IMR-90 (cell line): ENCODE data around the gene EXOC3L2. TPM values are rescaled to one million over a fixed set of nuclear protein-coding genes. Genes with fewer than 3 reads are reported as not detected.

Experiments used
- ATAC-seq: fragments of 200-7000 bp; cut with Tn5 transposase; 2 replicates; pipeline ENCODE4 v1.9.1; 2020; ENCODE audit warnings: low read depth, mild to moderate bottlenecking, moderate library complexity
- BruUV-seq: library from RNA; stranded (reverse); fragments of 400-500 nt; replicated peaks from 2 replicates; lab custom pipeline; 2021; lab: Mats Ljungman, UMichigan
- CTCF ChIA-PET: fragments of 300-600 bp; formaldehyde crosslinking; extraction: SDS; loops from one replicate; lab custom pipeline; 2021; ENCODE audit warnings: antibody characterized with exemption; lab: Yijun Ruan, JAX
- POLR2A ChIA-PET: fragments of 300-600 bp; sonication (Branson Sonifier 250); formaldehyde crosslinking; loops from one replicate; lab custom pipeline; 2022; ENCODE audit warnings: antibody characterized with exemption; ENCODE audit not compliant: unreplicated experiment; lab: Charles Lee
- DNase-seq: peaks from one replicate; pipeline ENCODE4 v3.0.0; 2013
- H2AFZ ChIP-seq: replicated peaks from 2 replicates; pipeline ENCODE3; 2013; ENCODE audit warnings: low read length, mild to moderate bottlenecking; ENCODE audit not compliant: poor library complexity
- H2AK5ac ChIP-seq: 2 replicates; pipeline ENCODE4 v1.6.1; 2013; ENCODE audit warnings: low read depth, low read length, inconsistent platforms
- H2AK9ac ChIP-seq: replicated peaks from 2 replicates; pipeline ENCODE3; 2013; ENCODE audit warnings: mild to moderate bottlenecking, low read depth, low read length, moderate library complexity; ENCODE audit not compliant: poor library complexity
- H2BK120ac ChIP-seq: 2 replicates; pipeline ENCODE4 v1.6.1; 2013; ENCODE audit warnings: low read depth, low read length, inconsistent platforms
- H2BK15ac ChIP-seq: 3 replicates; pipeline ENCODE4 v1.6.1; 2013; ENCODE audit warnings: low read depth, low read length, inconsistent platforms
- H2BK20ac ChIP-seq: 2 replicates; pipeline ENCODE4 v1.6.1; 2013; ENCODE audit warnings: low read depth, mild to moderate bottlenecking, inconsistent platforms, low read length, moderate library complexity
- H2BK5ac ChIP-seq: 2 replicates; pipeline ENCODE4 v1.6.1; 2013; ENCODE audit warnings: mild to moderate bottlenecking, low read depth, low read length, inconsistent platforms; ENCODE audit not compliant: poor library complexity, severe bottlenecking
- H3K14ac ChIP-seq: replicated peaks from 2 replicates; pipeline ENCODE4 v1.6.1; 2013; ENCODE audit warnings: low read depth, low read length, inconsistent platforms
- H3K18ac ChIP-seq: 2 replicates; pipeline ENCODE4 v1.6.1; 2013; ENCODE audit warnings: low read depth, low read length, control low read depth
- H3K23ac ChIP-seq: 2 replicates; pipeline ENCODE4 v1.6.1; 2013; ENCODE audit warnings: low read depth, low read length, inconsistent platforms
- H3K27ac ChIP-seq: 2 replicates; pipeline ENCODE4 v1.5.1; 2013; ENCODE audit warnings: mild to moderate bottlenecking, control low read depth, low read length; ENCODE audit not compliant: insufficient read depth
- H3K27me3 ChIP-seq: 2 replicates; pipeline ENCODE4 v1.6.1; 2013; ENCODE audit warnings: low read length; ENCODE audit not compliant: control insufficient read depth, insufficient read depth
- H3K36me3 ChIP-seq: 2 replicates; pipeline ENCODE4 v1.6.1; 2013; ENCODE audit warnings: low read length, mixed read lengths; ENCODE audit not compliant: control insufficient read depth, insufficient read depth
- H3K4ac ChIP-seq: 2 replicates; pipeline ENCODE4 v1.6.1; 2013; ENCODE audit warnings: low read depth, low read length, inconsistent platforms
- H3K4me1 ChIP-seq: 2 replicates; pipeline ENCODE4 v1.6.1; 2013; ENCODE audit warnings: low read length, mixed read lengths; ENCODE audit not compliant: control insufficient read depth, insufficient read depth
- H3K4me2 ChIP-seq: 2 replicates; pipeline ENCODE4 v1.6.1; 2013; ENCODE audit warnings: low read depth, mild to moderate bottlenecking, control low read depth, low read length, moderate library complexity
- H3K4me3 ChIP-seq: 2 replicates; pipeline ENCODE4 v1.5.1; 2013; ENCODE audit warnings: low read depth, mild to moderate bottlenecking, control low read depth, low read length, moderate library complexity; ENCODE audit not compliant: insufficient read depth
- H3K56ac ChIP-seq: 2 replicates; pipeline ENCODE4 v1.6.1; 2013; ENCODE audit warnings: low read length, inconsistent platforms; ENCODE audit not compliant: insufficient read depth; ENCODE audit errors: extremely low read depth
- H3K79me1 ChIP-seq, 2 experiments: 2 replicates each; pipeline ENCODE4 v1.6.1; 2013; ENCODE audit warnings: low read length in 2 of 2, inconsistent platforms in 1 of 2, low read depth in 1 of 2
- H3K9ac ChIP-seq: 2 replicates; pipeline ENCODE4 v1.6.1; 2013; ENCODE audit warnings: low read depth, low read length, control low read depth
- H3K9me1 ChIP-seq: 2 replicates; pipeline ENCODE4 v1.6.1; 2013; ENCODE audit warnings: low read length, inconsistent platforms; ENCODE audit not compliant: insufficient read depth
- H3K9me3 ChIP-seq: 2 replicates; pipeline ENCODE4 v1.6.1; 2013; ENCODE audit warnings: low read length; ENCODE audit not compliant: control insufficient read depth, insufficient read depth
- H4K20me1 ChIP-seq: 2 replicates; pipeline ENCODE4 v1.6.1; 2013; ENCODE audit warnings: low read length, inconsistent platforms; ENCODE audit not compliant: insufficient read depth
- H4K5ac ChIP-seq: 2 replicates; pipeline ENCODE4 v1.6.1; 2013; ENCODE audit warnings: mild to moderate bottlenecking, low read depth, low read length, control low read depth
- H4K8ac ChIP-seq, 2 experiments: 2 replicates each; pipeline ENCODE4 v1.6.1; 2013; ENCODE audit warnings: low read depth in 2 of 2, low read length in 2 of 2, control low read depth in 1 of 2, inconsistent platforms in 1 of 2
- H4K91ac ChIP-seq: 2 replicates; pipeline ENCODE4 v1.6.1; 2013; ENCODE audit warnings: low read depth, low read length, inconsistent platforms; ENCODE audit not compliant: insufficient read depth
- CEBPB ChIP-seq: IDR thresholded peaks from 2 replicates; pipeline ENCODE4 v1.6.1; 2012; ENCODE audit warnings: low read depth, low read length, improper control_type of control experiment
- RFX5 ChIP-seq: IDR thresholded peaks from 2 replicates; pipeline ENCODE4 v1.8.0; 2012; ENCODE audit warnings: low read depth, mild to moderate bottlenecking, low read length, moderate library complexity
- SMC3 ChIP-seq: fragments of 150-350 bp; IDR thresholded peaks from 2 replicates; pipeline ENCODE4 v1.6.1; 2016; ENCODE audit warnings: low read depth, mild to moderate bottlenecking, antibody characterized with exemption, low read length, moderate library complexity
- WGBS, 2 experiments: methylation state at CpG; one replicate each; pipeline versions ENCODE4 v1.1.5 to v1.1.7; 2013; ENCODE audit warnings: missing lambda C conversion rate in 2 of 2; ENCODE audit not compliant: insufficient read length in 1 of 2; ENCODE audit errors: extremely low coverage in 2 of 2; 5-methylcytosine and 5-hydroxymethylcytosine counted together
- dilution Hi-C: fragments of 300-500 bp; cut with HindIII; formaldehyde crosslinking; loops from one replicate; pipeline ENCODE4 v1.14.3; 2018; ENCODE audit warnings: low sequenced_read_pairs; ENCODE audit not compliant: unreplicated experiment
- in situ Hi-C: fragments of 300-500 bp; cut with MboI; formaldehyde crosslinking; loops from 3 replicates; pipeline ENCODE4 v1.14.3; 2019; ENCODE audit warnings: low sequenced_read_pairs, inconsistent platforms, mixed read lengths
- intact Hi-C: fragments of 100-400 bp; cut with micrococcal nuclease; formaldehyde crosslinking; loops from 2 replicates; pipeline ENCODE4 v1.10.0; 2022
- polyA plus RNA-seq, 3 experiments: library from polyadenylated mRNA; depleted of rRNA; stranded (reverse); fragments of >200 nt; gene quantifications; 2 replicates each; pipeline ENCODE4 v1.2.3, GENCODE V29; 2012; ENCODE audit warnings: low replicate concordance in 1 of 3
- total RNA-seq: library from RNA; depleted of rRNA; stranded (reverse); fragments of >200 nt; gene quantifications from 2 replicates; pipeline ENCODE4 v1.2.3, GENCODE V29; 2012
- TF ChIP-seq, protein P1 (sequence below): conservative IDR thresholded peaks from 2 replicates; pipeline ENCODE4 v1.5.1; 2012; ENCODE audit warnings: mild to moderate bottlenecking, low read depth, low read length, improper control_type of control experiment

EXOC3L2 gene
- total and polyA plus RNA-seq, 2 of the 4 experiments (the other 2 are of a cell fraction), result 0.03 TPM; not detected in 1

- no peaks in the 10 kb centered on the region for H3K9me3 ChIP-seq
- no peak overlapping the region for H2BK15ac ChIP-seq
- POLR2A ChIA-PET, result no interaction called here
- peaks cover 7% of the 10 kb centered on the region for H3K36me3 ChIP-seq
- intact Hi-C loops (loop anchor here (2.0 to 5.0 kb wide), 2 partner anchors 88 to 157 kb away; partner anchors contain the start of gene PPP1R37), in situ Hi-C loops (no loop called here), dilution Hi-C loops (no loop called here)
- H4K91ac ChIP-seq, result no peak overlapping the region
- no peak overlapping the region for H3K4me2 ChIP-seq
- H2AK5ac ChIP-seq, result no peak overlapping the region
- DNase-seq (no peak), ATAC-seq (no peak)
- H4K5ac ChIP-seq, result no peak overlapping the region
- H3K9me1 ChIP-seq, result peaks cover 6% of the 10 kb centered on the region; the same call in 1 of the 2 replicates
- H3K56ac ChIP-seq, result no peak overlapping the region
- peaks cover 18% of the 10 kb centered on the region for H3K4me1 ChIP-seq
- H3K14ac ChIP-seq, result no peak overlapping the region
- peaks cover 18 to 31% of the 10 kb centered on the region in 2 experiments; a peak in 3 of 4 replicates for H3K79me1 ChIP-seq
- no CpG with 5 or more reads among the region's 11 CpGs for WGBS, 2 experiments
- H3K9ac ChIP-seq, result no peak overlapping the region
- no peak overlapping the region for H3K18ac ChIP-seq
- no peak overlapping the region for H3K23ac ChIP-seq
- CTCF ChIA-PET, result interaction anchor here (0.5 to 1.3 kb wide), 3 partner anchors 87 to 1187 kb away, joined by 3 to 4 read pairs (median 3); no protein-coding TSS in a partner anchor
- no peak overlapping the region for H3K4ac ChIP-seq
- H3K27me3 ChIP-seq, result peaks cover 3% of the 10 kb centered on the region; the same call in 1 of the 2 replicates
- H2BK120ac ChIP-seq, result no peak overlapping the region
- no TSS peak for BruUV-seq
- no peak overlapping the region for H2AFZ ChIP-seq
- H2BK5ac ChIP-seq, result no peak overlapping the region
- H4K20me1 ChIP-seq, result peaks cover 23% of the 10 kb centered on the region
- H4K8ac ChIP-seq, result no peak overlapping the region
- H2AK9ac ChIP-seq, result peak overlapping the region; percentile 3
- TF ChIP-seq SMC3 (no peak), RFX5 (no peak), CEBPB (no peak)
- TF ChIP-seq, protein P1, sequence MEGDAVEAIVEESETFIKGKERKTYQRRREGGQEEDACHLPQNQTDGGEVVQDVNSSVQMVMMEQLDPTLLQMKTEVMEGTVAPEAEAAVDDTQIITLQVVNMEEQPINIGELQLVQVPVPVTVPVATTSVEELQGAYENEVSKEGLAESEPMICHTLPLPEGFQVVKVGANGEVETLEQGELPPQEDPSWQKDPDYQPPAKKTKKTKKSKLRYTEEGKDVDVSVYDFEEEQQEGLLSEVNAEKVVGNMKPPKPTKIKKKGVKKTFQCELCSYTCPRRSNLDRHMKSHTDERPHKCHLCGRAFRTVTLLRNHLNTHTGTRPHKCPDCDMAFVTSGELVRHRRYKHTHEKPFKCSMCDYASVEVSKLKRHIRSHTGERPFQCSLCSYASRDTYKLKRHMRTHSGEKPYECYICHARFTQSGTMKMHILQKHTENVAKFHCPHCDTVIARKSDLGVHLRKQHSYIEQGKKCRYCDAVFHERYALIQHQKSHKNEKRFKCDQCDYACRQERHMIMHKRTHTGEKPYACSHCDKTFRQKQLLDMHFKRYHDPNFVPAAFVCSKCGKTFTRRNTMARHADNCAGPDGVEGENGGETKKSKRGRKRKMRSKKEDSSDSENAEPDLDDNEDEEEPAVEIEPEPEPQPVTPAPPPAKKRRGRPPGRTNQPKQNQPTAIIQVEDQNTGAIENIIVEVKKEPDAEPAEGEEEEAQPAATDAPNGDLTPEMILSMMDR, result no peak
- H3K4me3 ChIP-seq, result no peak overlapping the region
- no peak overlapping the region for H2BK20ac ChIP-seq
- H3K27ac ChIP-seq, result no peak overlapping the region
Observed at GRCh38 chr19:45249261-45250033, 4.2 kb upstream of the EXOC3L2 start.
